GM04503 (cell line): ENCODE measurements around the gene KLK4.
"Not testable (repeated sequence)": the region's sequence is repeated elsewhere in the genome, so short reads cannot be mapped to it uniquely, and the experiment has no call there.

ENCODE experiments used
- DNase-seq: peaks from one replicate; pipeline ENCODE4 v3.0.0-alpha.2; 2012; ENCODE audit warnings: low read depth

The KLK4 gene

DNA sequence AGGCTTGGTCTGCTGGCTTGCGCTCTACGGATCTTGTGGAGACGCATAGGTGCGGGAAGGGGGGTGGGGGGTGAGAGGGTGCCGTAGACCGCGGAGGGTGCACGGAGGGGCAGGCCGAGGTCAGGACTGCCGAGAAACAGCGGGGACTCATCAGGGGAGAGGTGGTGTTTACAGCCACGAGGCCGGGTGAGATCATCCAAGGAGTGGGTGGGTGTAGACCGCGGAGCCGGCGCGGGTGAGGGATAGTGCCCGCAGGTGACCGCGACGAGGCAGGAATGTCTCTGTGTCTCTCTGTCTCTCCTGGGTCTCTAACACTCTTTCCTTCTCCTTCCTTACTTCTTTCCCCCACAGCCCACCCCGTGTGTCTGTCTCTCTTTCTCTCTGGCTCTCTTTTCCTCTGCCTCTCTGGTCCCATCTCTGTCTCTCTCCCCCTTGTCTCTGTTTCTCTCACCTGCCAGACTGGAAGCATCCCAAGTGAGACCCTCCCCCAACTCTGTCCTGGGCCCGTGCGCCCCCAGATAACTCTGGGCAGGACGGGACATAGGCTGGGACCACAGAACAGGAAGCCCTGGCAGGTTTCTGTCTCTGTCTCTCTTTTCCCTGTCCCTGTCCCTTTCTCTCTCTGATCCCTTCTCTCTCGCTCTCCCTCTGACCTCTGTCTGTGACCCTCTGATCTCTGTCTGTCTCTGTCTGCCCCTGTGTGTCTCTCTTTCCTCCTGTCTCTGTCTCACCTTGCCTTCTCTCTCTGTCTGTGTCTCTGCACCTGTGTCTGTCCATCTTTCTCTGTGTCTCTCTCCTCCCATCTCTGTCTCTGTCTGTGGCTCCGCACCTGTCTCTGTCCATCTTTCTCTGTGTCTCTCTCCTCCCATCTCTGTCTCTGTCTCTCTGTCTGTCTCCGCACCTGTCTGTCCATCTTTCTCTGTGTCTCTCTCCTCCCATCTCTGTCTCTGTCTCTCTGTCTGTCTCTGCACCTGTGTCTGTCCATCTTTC is 1.8 kb upstream of the KLK4 start:
- no peak for DNase-seq

DNA sequence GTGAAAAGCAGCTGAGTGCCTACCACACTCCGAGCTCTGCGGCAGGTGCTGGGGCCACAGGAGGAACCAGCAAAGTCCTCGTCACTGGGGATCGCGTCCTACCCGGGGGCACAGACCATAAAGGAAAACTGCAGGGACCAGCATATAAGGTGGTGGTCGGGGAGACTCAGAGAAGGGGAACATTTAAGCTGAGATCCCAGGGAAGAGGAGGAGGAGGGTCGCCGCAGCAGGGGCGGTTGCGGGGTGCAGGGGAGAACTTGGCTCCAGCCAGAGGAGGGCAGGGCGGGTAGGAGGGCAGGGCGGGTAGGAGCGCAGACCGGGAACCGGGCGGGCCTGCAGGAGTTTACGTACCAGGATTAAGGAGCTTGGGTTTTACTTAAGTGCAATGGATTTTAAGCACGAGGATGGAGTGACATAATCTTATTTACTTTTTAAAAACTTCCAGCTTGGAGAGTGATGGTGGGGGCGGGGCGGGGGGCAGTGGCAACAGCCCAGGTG is 956 bp upstream of the KLK4 start:
- no peak for DNase-seq

GRCh38 chr19:50910722-50911121 is 473 bp downstream of the KLK4 start:
- no peak for DNase-seq

- no peak for DNase-seq
These were observed 1.7 kb downstream of the KLK4 start for GRCh38 chr19:50909240-50910070.

- no peak for DNase-seq
These were observed 2.9 kb downstream of the KLK4 start for GRCh38 chr19:50908336-50908735.

- DNase-seq = no peak
These were observed 5.0 kb downstream of the KLK4 start for GRCh38 chr19:50906217-50906616.

GRCh38 chr19:50902640-50903039 is 8.6 kb downstream of the KLK4 start:
- no peak for DNase-seq

DNA sequence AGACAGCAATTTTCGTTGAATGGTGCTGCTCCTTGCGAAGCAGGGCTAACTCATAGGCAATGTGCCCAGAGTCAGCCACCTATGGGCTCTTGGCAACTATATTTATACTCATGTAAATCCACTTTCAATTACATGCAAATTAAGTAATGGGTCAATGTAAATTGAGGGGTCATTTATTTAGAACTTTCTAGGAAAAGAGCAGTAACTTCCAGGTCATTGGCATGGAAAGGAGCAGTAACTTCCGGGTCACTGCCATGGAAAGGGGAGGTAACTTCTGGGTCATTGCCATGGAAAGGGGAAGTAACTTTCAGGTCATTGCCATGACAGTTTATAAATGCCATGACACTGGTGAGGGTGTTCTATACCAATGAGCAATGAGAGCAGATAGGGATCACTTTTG is 11.6 kb downstream of the KLK4 start:
- DNase-seq = no peak

- no peak for DNase-seq
These were observed 13.2 kb downstream of the KLK4 start for GRCh38 chr19:50898018-50898417.

- DNase-seq = no peak
These were observed 13.6 kb downstream of the KLK4 start for GRCh38 chr19:50897612-50898011.

GRCh38 chr19:50897191-50897607 is 14.0 kb downstream of the KLK4 start:
- no peak for DNase-seq

DNA sequence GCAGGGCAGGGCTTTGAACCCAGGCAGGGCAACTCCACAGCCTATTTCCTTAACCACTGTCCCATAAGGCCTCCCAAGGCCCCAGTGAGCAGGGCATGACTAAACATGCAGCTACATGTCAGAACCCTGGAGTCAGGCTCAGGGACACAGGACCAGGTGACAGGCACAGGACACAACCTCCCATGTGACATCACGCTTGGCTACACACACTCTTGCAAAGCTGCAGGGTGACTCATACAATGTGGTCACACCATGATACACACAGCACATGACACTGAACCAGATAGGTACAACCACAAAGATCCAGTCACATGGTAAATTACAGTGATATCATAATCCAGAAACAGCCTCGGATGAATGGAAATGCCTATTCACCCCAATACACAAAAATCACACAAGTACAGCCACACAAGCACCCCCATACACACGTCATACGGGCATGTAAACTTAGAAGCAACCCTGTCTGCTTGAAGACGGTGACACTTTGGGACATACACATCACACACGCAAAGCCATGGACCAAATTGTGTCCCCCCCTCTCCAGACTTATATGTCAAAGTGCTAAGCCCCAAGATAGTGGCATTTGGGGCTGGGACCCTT is 14.5 kb downstream of the KLK4 start:
- DNase-seq = no peak

GRCh38 chr19:50896089-50896590 is 15.1 kb downstream of the KLK4 start:
- not testable (repeated sequence) for DNase-seq

- DNase-seq = no peak
These were observed 16.5 kb downstream of the KLK4 start for GRCh38 chr19:50894478-50895356.

DNA sequence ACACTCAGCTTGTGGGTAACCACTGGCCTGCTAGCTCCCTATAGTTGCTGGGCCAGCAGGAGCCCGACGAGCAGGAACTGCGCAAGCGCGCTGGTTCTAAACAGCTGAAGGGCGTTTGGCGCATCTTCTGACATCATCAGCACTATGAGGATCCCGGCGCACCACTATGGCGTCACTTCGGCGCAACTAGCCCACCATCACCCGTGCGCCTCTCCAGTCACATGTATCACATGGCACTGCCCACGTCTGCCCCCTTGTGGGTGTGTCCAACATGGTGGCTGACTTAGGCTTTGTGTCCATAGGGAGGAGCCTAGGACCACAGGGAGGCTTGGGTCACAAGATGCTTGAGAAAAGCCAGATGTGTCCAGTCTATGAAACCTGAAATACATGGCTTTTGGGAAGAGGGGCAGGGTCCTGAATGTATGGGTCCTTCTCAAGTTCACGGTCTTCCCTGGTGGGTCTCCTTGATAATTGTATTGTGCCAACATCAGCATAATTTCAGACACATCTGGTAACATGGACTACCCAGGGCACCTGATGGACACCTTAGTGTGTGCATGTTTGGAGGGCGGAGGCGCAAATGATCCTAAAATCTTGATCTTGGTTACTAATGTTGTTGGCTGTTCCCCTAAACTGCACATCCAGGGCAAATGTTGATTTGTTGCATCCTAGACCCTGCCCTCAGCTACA is 18.0 kb downstream of the KLK4 start:
- no peak for DNase-seq

- DNase-seq = no peak
These were observed 20.0 kb downstream of the KLK4 start for GRCh38 chr19:50891253-50891625.

- no peak for DNase-seq
These were observed 20.6 kb downstream of the KLK4 start for GRCh38 chr19:50890422-50891252.

- DNase-seq = no peak
These were observed 21.6 kb downstream of the KLK4 start for GRCh38 chr19:50889638-50890037.

DNA sequence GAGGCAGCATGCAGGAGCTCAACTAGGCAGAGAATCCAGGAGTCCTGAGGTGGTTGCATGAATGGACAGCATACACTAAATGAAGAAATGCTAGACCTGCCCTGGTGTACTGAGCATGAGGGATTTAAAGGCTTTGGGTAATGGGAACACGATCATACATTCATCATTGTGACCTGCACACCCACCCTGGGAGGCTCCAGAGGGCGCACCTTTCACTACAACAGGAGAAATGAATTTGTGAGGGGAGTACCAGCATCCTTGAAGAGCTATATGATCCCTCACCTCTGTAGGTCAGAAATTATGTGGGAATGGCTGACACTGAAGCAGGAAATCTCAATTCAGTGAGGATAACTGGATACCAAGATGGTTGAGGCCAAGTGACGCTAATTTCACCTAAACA is 29.0 kb downstream of the KLK4 start:
- no peak for DNase-seq

DNA sequence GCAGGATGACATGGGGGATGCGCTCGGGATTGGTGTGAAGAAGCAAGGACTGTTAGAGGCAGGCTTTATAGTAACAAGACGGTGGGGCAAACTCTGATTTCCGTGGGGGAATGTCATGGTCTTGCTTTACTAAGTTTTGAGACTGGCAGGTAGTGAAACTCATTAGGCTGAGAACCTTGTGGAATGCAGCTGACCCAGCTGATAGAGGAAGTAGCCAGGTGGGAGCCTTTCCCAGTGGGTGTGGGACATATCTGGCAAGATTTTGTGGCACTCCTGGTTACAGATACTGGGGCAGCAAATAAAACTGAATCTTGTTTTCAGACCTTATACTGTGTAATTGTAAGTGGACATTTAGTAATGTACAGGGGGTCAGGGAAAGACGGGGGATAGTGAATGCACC is 31.0 kb downstream of the KLK4 start:
- no peak for DNase-seq
